DOHH2 (cell line): Measurements from ENCODE around the gene C2CD5.

Source experiments
- CTCF ChIP-seq: fragments of 200-600 bp; sonication (generic); IDR thresholded peaks from one replicate; pipeline ENCODE4 v1.5.1; 2014; ENCODE audit warnings: antibody characterized with exemption, mild to moderate bottlenecking, low read depth, low read length; ENCODE audit not compliant: poor library complexity, severe bottlenecking
- EZH2phosphoT487 ChIP-seq: fragments of 200-600 bp; sonication (generic); IDR thresholded peaks from 2 replicates; pipeline ENCODE4 v1.6.1; 2017; ENCODE audit warnings: borderline replicate concordance, mild to moderate bottlenecking, antibody characterized with exemption, low read length, moderate library complexity, mixed read lengths

DNA sequence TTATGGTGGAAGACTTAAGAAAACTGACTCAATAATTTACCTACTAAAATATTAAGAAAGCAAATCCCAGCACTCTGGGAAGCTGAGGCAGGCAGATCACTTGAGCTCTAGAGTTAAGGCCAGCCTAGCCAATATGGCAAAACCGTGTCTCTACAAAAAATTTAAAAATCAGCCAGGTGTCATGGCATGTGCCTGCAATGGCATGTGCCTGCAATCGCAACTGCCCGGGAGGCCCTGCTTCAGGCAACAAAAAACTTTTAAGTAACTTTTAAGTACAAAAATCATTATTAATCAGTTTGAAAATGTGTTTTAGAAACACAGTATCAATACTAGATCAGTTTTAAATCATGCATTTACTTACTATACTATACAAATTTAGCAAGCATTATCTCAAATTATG is 17.5 kb downstream of the C2CD5 start:
- TF ChIP-seq CTCF, result no peak
- TF ChIP-seq EZH2phosphoT487, result no peak
